Measurements from ENCODE around the gene CCT2.

DNA sequence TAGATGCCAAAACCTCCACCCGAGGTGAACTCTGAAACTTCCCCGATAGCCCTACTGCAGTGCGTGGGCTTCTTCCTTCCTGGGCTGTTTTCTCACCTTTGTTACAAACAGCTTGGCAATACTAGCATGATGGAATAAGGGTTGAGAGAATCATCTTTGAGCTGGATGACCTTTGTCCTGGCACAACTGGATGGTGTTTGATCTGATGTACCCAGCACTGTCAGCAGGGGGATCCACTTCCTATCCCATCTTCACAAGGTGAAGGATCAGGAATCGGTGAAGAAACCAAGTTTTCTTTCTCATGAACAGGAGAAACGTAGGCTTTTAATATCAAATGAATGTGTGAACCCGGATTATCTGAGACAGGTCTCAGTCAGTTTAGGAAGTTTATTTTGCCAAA lies 44.9 kb downstream of the CCT2 start:
- TF ChIP-seq, protein P1, sequence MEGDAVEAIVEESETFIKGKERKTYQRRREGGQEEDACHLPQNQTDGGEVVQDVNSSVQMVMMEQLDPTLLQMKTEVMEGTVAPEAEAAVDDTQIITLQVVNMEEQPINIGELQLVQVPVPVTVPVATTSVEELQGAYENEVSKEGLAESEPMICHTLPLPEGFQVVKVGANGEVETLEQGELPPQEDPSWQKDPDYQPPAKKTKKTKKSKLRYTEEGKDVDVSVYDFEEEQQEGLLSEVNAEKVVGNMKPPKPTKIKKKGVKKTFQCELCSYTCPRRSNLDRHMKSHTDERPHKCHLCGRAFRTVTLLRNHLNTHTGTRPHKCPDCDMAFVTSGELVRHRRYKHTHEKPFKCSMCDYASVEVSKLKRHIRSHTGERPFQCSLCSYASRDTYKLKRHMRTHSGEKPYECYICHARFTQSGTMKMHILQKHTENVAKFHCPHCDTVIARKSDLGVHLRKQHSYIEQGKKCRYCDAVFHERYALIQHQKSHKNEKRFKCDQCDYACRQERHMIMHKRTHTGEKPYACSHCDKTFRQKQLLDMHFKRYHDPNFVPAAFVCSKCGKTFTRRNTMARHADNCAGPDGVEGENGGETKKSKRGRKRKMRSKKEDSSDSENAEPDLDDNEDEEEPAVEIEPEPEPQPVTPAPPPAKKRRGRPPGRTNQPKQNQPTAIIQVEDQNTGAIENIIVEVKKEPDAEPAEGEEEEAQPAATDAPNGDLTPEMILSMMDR (IDR thresholded peaks at IDR 0.05 in 2 of 3, conservative IDR thresholded peaks at IDR 0.05 in 1 of 3; ENCODE audit: borderline replicate concordance in 1 of 3, insufficient read depth in 1 of 3, low read depth in 2 of 3, low read length in 2 of 3), result peak in 2 of 3 experiments; percentile 44 to 54; a peak in 4 of 6 replicates
- TF ChIP-seq ATF3 (IDR thresholded peaks at IDR 0.05) (no peak), POLR2AphosphoS5 (IDR thresholded peaks at IDR 0.05; ENCODE audit: low read depth, low read length) (no peak), REST (IDR thresholded peaks at IDR 0.05; ENCODE audit: low read depth) (no peak), ZNF274 (IDR thresholded peaks at IDR 0.05; ENCODE audit: low read depth, low read length) (no peak), SP1 (IDR thresholded peaks at IDR 0.05; ENCODE audit: low read depth) (no peak), ZBTB33 (IDR thresholded peaks at IDR 0.05; ENCODE audit: extremely low read depth, insufficient replicate concordance, low read length) (no peak), EGR1 (IDR thresholded peaks at IDR 0.05; ENCODE audit: low read depth) (no peak), EZH2 (IDR thresholded peaks at IDR 0.05) (no peak), EZH2phosphoT487 (IDR thresholded peaks at IDR 0.05; ENCODE audit: borderline replicate concordance) (no peak), ZFX (IDR thresholded peaks at IDR 0.05) (no peak)
